ENCODE data around the gene NUP93.

The NUP93 gene

GRCh38 chr16:56783344-56783743, 53.4 kb downstream of the NUP93 start:
- H3K36me3 ChIP-seq (ENCODE audit: control insufficient read depth in 4 of 4, insufficient read depth in 4 of 4, low read length in 3 of 4) = peaks cover 0 to 2% (median under 1%) of the 10 kb centered on the region in 4 experiments
- DNase-seq = no peak
- no peak overlapping the region for H3K27ac ChIP-seq (ENCODE audit: insufficient read depth in 1 of 2, low read depth in 1 of 2, low read length in 2 of 2, poor library complexity in 1 of 2, severe bottlenecking in 2 of 2)
- ChIA-PET POLR2A (no interaction called here), CTCF (interaction anchor here (0.8 kb wide), 1 partner anchor 77 kb away, joined by 3 read pairs; no protein-coding TSS in a partner anchor)
- no peak overlapping the region for H3K4me3 ChIP-seq (ENCODE audit: control insufficient read depth in 1 of 7, extremely low read depth in 1 of 7, insufficient read depth in 4 of 7, low read depth in 2 of 7, low read length in 6 of 7)
- peaks cover 0 to 9% (median 4%) of the 10 kb centered on the region in 4 experiments for H3K4me1 ChIP-seq (ENCODE audit: control extremely low read depth in 1 of 4, control insufficient read depth in 4 of 4, insufficient read depth in 4 of 4, low read length in 3 of 4)
- no peaks in the 10 kb centered on the region for H3K9me3 ChIP-seq (ENCODE audit: control extremely low read depth in 1 of 5, control insufficient read depth in 4 of 5, insufficient read depth in 2 of 5, low read depth in 1 of 5, low read length in 4 of 5)
- WGBS (ENCODE audit: insufficient coverage) = 97% methylated on average over 5 of the region's 5 CpGs
- H3K27me3 ChIP-seq (replicated peaks in 2 of 5; ENCODE audit: control insufficient read depth in 4 of 5, insufficient read depth in 5 of 5, low read length in 4 of 5) = no peaks in the 10 kb centered on the region

GRCh38 chr16:56785317-56785716, 55.4 kb downstream of the NUP93 start:
- Histone ChIP-seq H3K4me3 (ENCODE audit: control insufficient read depth in 1 of 7, extremely low read depth in 1 of 7, insufficient read depth in 4 of 7, low read depth in 2 of 7, low read length in 6 of 7) (no peak overlapping the region), H3K9me3 (ENCODE audit: control extremely low read depth in 1 of 5, control insufficient read depth in 4 of 5, insufficient read depth in 2 of 5, low read depth in 1 of 5, low read length in 4 of 5) (no peaks in the 10 kb centered on the region), H3K27me3 (replicated peaks in 2 of 5; ENCODE audit: control insufficient read depth in 4 of 5, insufficient read depth in 5 of 5, low read length in 4 of 5) (no peaks in the 10 kb centered on the region), H3K36me3 (ENCODE audit: control insufficient read depth in 4 of 4, insufficient read depth in 4 of 4, low read length in 3 of 4) (no peaks in the 10 kb centered on the region), H3K4me1 (ENCODE audit: control extremely low read depth in 1 of 4, control insufficient read depth in 4 of 4, insufficient read depth in 4 of 4, low read length in 3 of 4) (peaks cover 0 to 9% (median 4%) of the 10 kb centered on the region in 4 experiments), H3K27ac (ENCODE audit: insufficient read depth in 1 of 2, low read depth in 1 of 2, low read length in 2 of 2, poor library complexity in 1 of 2, severe bottlenecking in 2 of 2) (no peak overlapping the region)
- ChIA-PET POLR2A (no interaction called here), CTCF (interaction anchor here (1.5 to 1.7 kb wide), 3 partner anchors 10 to 16 kb away, joined by 3 to 5 read pairs (median 4); no protein-coding TSS in a partner anchor)
- 100% methylated on average over 2 of the region's 6 CpGs for WGBS (ENCODE audit: insufficient coverage)
- DNase-seq = no peak

- WGBS (ENCODE audit: insufficient coverage) = 91% methylated on average over 6 of the region's 6 CpGs
- CTCF ChIA-PET = interaction anchor here (0.6 to 1.7 kb wide), 10 partner anchors 8 to 205 kb away, joined by 3 to 5 read pairs (median 3); no protein-coding TSS in a partner anchor
Observed at GRCh38 chr16:56787167-56787566, 57.2 kb downstream of the NUP93 start.

GRCh38 chr16:56788435-56788834, 58.5 kb downstream of the NUP93 start:
- ChIA-PET POLR2A (no interaction called here), CTCF (interaction anchor here (0.5 to 2.3 kb wide), 8 partner anchors 8 to 211 kb away, joined by 3 to 10 read pairs (median 4); no protein-coding TSS in a partner anchor)
- H3K36me3 ChIP-seq (ENCODE audit: control insufficient read depth in 4 of 4, insufficient read depth in 4 of 4, low read length in 3 of 4) = peaks cover 0 to 2% (median 0%) of the 10 kb centered on the region in 4 experiments
- WGBS (ENCODE audit: insufficient coverage) = 100% methylated on average over 3 of the region's 4 CpGs
- no peaks in the 10 kb centered on the region for H3K27me3 ChIP-seq (replicated peaks in 2 of 5; ENCODE audit: control insufficient read depth in 4 of 5, insufficient read depth in 5 of 5, low read length in 4 of 5)
- H3K27ac ChIP-seq (ENCODE audit: insufficient read depth in 1 of 2, low read depth in 1 of 2, low read length in 2 of 2, poor library complexity in 1 of 2, severe bottlenecking in 2 of 2) = no peak overlapping the region
- no peak for DNase-seq
- no peaks in the 10 kb centered on the region for H3K9me3 ChIP-seq (ENCODE audit: control extremely low read depth in 1 of 5, control insufficient read depth in 4 of 5, insufficient read depth in 2 of 5, low read depth in 1 of 5, low read length in 4 of 5)
- no peak overlapping the region for H3K4me3 ChIP-seq (ENCODE audit: control insufficient read depth in 1 of 7, extremely low read depth in 1 of 7, insufficient read depth in 4 of 7, low read depth in 2 of 7, low read length in 6 of 7)
- peaks cover 0 to 5% (median 2%) of the 10 kb centered on the region in 4 experiments for H3K4me1 ChIP-seq (ENCODE audit: control extremely low read depth in 1 of 4, control insufficient read depth in 4 of 4, insufficient read depth in 4 of 4, low read length in 3 of 4)

More at GRCh38 chr16:56787167-56787566, 57.2 kb downstream of the NUP93 start:
- peaks cover 0 to 2% (median 0%) of the 10 kb centered on the region in 4 experiments for H3K36me3 ChIP-seq (ENCODE audit: control insufficient read depth in 4 of 4, insufficient read depth in 4 of 4, low read length in 3 of 4)
- H3K27ac ChIP-seq (ENCODE audit: insufficient read depth in 1 of 2, low read depth in 1 of 2, low read length in 2 of 2, poor library complexity in 1 of 2, severe bottlenecking in 2 of 2) = no peak overlapping the region
- no peak overlapping the region for H3K4me3 ChIP-seq (ENCODE audit: control insufficient read depth in 1 of 7, extremely low read depth in 1 of 7, insufficient read depth in 4 of 7, low read depth in 2 of 7, low read length in 6 of 7)
- DNase-seq = no peak
- H3K4me1 ChIP-seq (ENCODE audit: control extremely low read depth in 1 of 4, control insufficient read depth in 4 of 4, insufficient read depth in 4 of 4, low read length in 3 of 4) = no peaks in the 10 kb centered on the region
- POLR2A ChIA-PET = interaction anchor here (0.6 kb wide), 1 partner anchor 1145 kb away, joined by 6 read pairs; no protein-coding TSS in a partner anchor
- no peaks in the 10 kb centered on the region for H3K27me3 ChIP-seq (replicated peaks in 2 of 5; ENCODE audit: control insufficient read depth in 4 of 5, insufficient read depth in 5 of 5, low read length in 4 of 5)
- no peaks in the 10 kb centered on the region for H3K9me3 ChIP-seq (ENCODE audit: control extremely low read depth in 1 of 5, control insufficient read depth in 4 of 5, insufficient read depth in 2 of 5, low read depth in 1 of 5, low read length in 4 of 5)

GRCh38 chr16:56789360-56789759, 59.4 kb downstream of the NUP93 start:
- CTCF ChIA-PET = interaction anchor here (0.8 to 2.3 kb wide), 13 partner anchors 9 to 212 kb away, joined by 3 to 10 read pairs (median 4); no protein-coding TSS in a partner anchor
- Histone ChIP-seq H3K4me3 (ENCODE audit: control insufficient read depth in 1 of 7, extremely low read depth in 1 of 7, insufficient read depth in 4 of 7, low read depth in 2 of 7, low read length in 6 of 7) (no peak overlapping the region), H3K27ac (ENCODE audit: insufficient read depth in 1 of 2, low read depth in 1 of 2, low read length in 2 of 2, poor library complexity in 1 of 2, severe bottlenecking in 2 of 2) (no peak overlapping the region), H3K4me1 (ENCODE audit: control extremely low read depth in 1 of 4, control insufficient read depth in 4 of 4, insufficient read depth in 4 of 4, low read length in 3 of 4) (peaks cover 0 to 6% (median 2%) of the 10 kb centered on the region in 4 experiments), H3K27me3 (replicated peaks in 2 of 5; ENCODE audit: control insufficient read depth in 4 of 5, insufficient read depth in 5 of 5, low read length in 4 of 5) (no peaks in the 10 kb centered on the region), H3K36me3 (ENCODE audit: control insufficient read depth in 4 of 4, insufficient read depth in 4 of 4, low read length in 3 of 4) (peaks cover 0 to 2% (median 0%) of the 10 kb centered on the region in 4 experiments), H3K9me3 (ENCODE audit: control extremely low read depth in 1 of 5, control insufficient read depth in 4 of 5, insufficient read depth in 2 of 5, low read depth in 1 of 5, low read length in 4 of 5) (no peaks in the 10 kb centered on the region)
- DNase-seq = peak; percentile 73 to 88 (median 83)
- 38% methylated on average over 3 of the region's 5 CpGs for WGBS (ENCODE audit: insufficient coverage)
- POLR2A ChIA-PET = no interaction called here

- H3K9me3 ChIP-seq (ENCODE audit: control extremely low read depth in 1 of 5, control insufficient read depth in 4 of 5, insufficient read depth in 2 of 5, low read depth in 1 of 5, low read length in 4 of 5) = no peaks in the 10 kb centered on the region
- DNase-seq = no peak
- H3K27ac ChIP-seq (ENCODE audit: insufficient read depth in 1 of 2, low read depth in 1 of 2, low read length in 2 of 2, poor library complexity in 1 of 2, severe bottlenecking in 2 of 2) = no peak overlapping the region
- no peaks in the 10 kb centered on the region for H3K27me3 ChIP-seq (replicated peaks in 2 of 5; ENCODE audit: control insufficient read depth in 4 of 5, insufficient read depth in 5 of 5, low read length in 4 of 5)
- CTCF ChIA-PET = interaction anchor here (0.7 to 2.6 kb wide), 27 partner anchors 9 to 253 kb away, joined by 3 to 26 read pairs (median 4); partner anchors contain the start of gene CETP
- H3K36me3 ChIP-seq (ENCODE audit: control insufficient read depth in 4 of 4, insufficient read depth in 4 of 4, low read length in 3 of 4) = peaks cover 0 to 8% (median under 1%) of the 10 kb centered on the region in 4 experiments
- no peak overlapping the region for H3K4me3 ChIP-seq (ENCODE audit: control insufficient read depth in 1 of 7, extremely low read depth in 1 of 7, insufficient read depth in 4 of 7, low read depth in 2 of 7, low read length in 6 of 7)
- peaks cover 0 to 6% (median 2%) of the 10 kb centered on the region in 4 experiments for H3K4me1 ChIP-seq (ENCODE audit: control extremely low read depth in 1 of 4, control insufficient read depth in 4 of 4, insufficient read depth in 4 of 4, low read length in 3 of 4)
- POLR2A ChIA-PET = no interaction called here
Observed at GRCh38 chr16:56792967-56793366, 63.0 kb downstream of the NUP93 start.

- POLR2A ChIA-PET = no interaction called here
Observed at GRCh38 chr16:56793492-56793891, 63.6 kb downstream of the NUP93 start.

More at GRCh38 chr16:56793492-56793891, 63.6 kb downstream of the NUP93 start:
- Histone ChIP-seq H3K36me3 (ENCODE audit: control insufficient read depth in 4 of 4, insufficient read depth in 4 of 4, low read length in 3 of 4) (peaks cover 0 to 8% (median under 1%) of the 10 kb centered on the region in 4 experiments), H3K9me3 (ENCODE audit: control extremely low read depth in 1 of 5, control insufficient read depth in 4 of 5, insufficient read depth in 2 of 5, low read depth in 1 of 5, low read length in 4 of 5) (no peaks in the 10 kb centered on the region), H3K4me3 (ENCODE audit: control insufficient read depth in 1 of 7, extremely low read depth in 1 of 7, insufficient read depth in 4 of 7, low read depth in 2 of 7, low read length in 6 of 7) (no peak overlapping the region), H3K27me3 (replicated peaks in 2 of 5; ENCODE audit: control insufficient read depth in 4 of 5, insufficient read depth in 5 of 5, low read length in 4 of 5) (no peaks in the 10 kb centered on the region), H3K27ac (ENCODE audit: insufficient read depth in 1 of 2, low read depth in 1 of 2, low read length in 2 of 2, poor library complexity in 1 of 2, severe bottlenecking in 2 of 2) (no peak overlapping the region), H3K4me1 (ENCODE audit: control extremely low read depth in 1 of 4, control insufficient read depth in 4 of 4, insufficient read depth in 4 of 4, low read length in 3 of 4) (peaks cover 0 to 6% (median 2%) of the 10 kb centered on the region in 4 experiments)
- peak; percentile 44 to 69 (median 68) for DNase-seq
- CTCF ChIA-PET = interaction anchor here (0.7 to 2.6 kb wide), 23 partner anchors 9 to 253 kb away, joined by 3 to 26 read pairs (median 4); no protein-coding TSS in a partner anchor
- 20% methylated on average over 2 of the region's 6 CpGs for WGBS (ENCODE audit: insufficient coverage)

Measured in common myeloid progenitor, CD34-positive (primary cell).